ENCODE data around the gene C1orf198. TPM values are rescaled to one million over a fixed set of nuclear protein-coding genes. Genes with fewer than 3 reads are reported as not detected.
A peak's percentile ranks its signal among the peaks of the same experiment; 100 is the strongest.
"Not testable (repeated sequence)": the region's sequence is repeated elsewhere in the genome, so short reads cannot be mapped to it uniquely, and the experiment has no call there.

C1orf198 gene
- total RNA-seq, 1 experiment from 2014 or later = 18.0 TPM

GRCh38 chr1:230860617-230861384 lies 7.5 kb downstream of the C1orf198 start:
- DNase-seq (ENCODE audit: low read depth) = no peak

- no peak for DNase-seq (ENCODE audit: low read depth)
Measured at GRCh38 chr1:230858918-230859729, 9.2 kb downstream of the C1orf198 start.

- no peak for DNase-seq (ENCODE audit: low read depth)
Measured at GRCh38 chr1:230858236-230858820, 10.0 kb downstream of the C1orf198 start.

GRCh38 chr1:230857822-230858221 lies 10.5 kb downstream of the C1orf198 start:
- no peak for DNase-seq (ENCODE audit: low read depth)

- no peak for DNase-seq (ENCODE audit: low read depth)
Measured at GRCh38 chr1:230857077-230857476, 11.2 kb downstream of the C1orf198 start.

- no peak for DNase-seq (ENCODE audit: low read depth)
Measured at GRCh38 chr1:230855886-230856285, 12.4 kb downstream of the C1orf198 start.

GRCh38 chr1:230854423-230854822 lies 13.9 kb downstream of the C1orf198 start:
- no peak for DNase-seq (ENCODE audit: low read depth)

GRCh38 chr1:230853731-230854130 lies 14.6 kb downstream of the C1orf198 start:
- DNase-seq (ENCODE audit: low read depth) = peak; percentile 15

- no peak for DNase-seq (ENCODE audit: low read depth)
Measured at GRCh38 chr1:230852959-230853358, 15.4 kb downstream of the C1orf198 start.

- DNase-seq (ENCODE audit: low read depth) = no peak
Measured at GRCh38 chr1:230851291-230851691, 17.0 kb downstream of the C1orf198 start.

- DNase-seq (ENCODE audit: low read depth) = no peak
Measured at GRCh38 chr1:230850547-230850946, 17.8 kb downstream of the C1orf198 start.

GRCh38 chr1:230849451-230850224 lies 18.7 kb downstream of the C1orf198 start:
- peak; percentile 92 for DNase-seq (ENCODE audit: low read depth)

GRCh38 chr1:230848235-230848634 lies 20.1 kb downstream of the C1orf198 start:
- no peak for DNase-seq (ENCODE audit: low read depth)

GRCh38 chr1:230845184-230845583 lies 23.1 kb downstream of the C1orf198 start:
- DNase-seq (ENCODE audit: low read depth) = not testable (repeated sequence)

GRCh38 chr1:230844561-230844960 lies 23.8 kb downstream of the C1orf198 start:
- DNase-seq (ENCODE audit: low read depth) = no peak

GRCh38 chr1:230843503-230844309 lies 24.6 kb downstream of the C1orf198 start:
- DNase-seq (ENCODE audit: low read depth) = no peak

GRCh38 chr1:230842801-230843200 lies 25.5 kb downstream of the C1orf198 start:
- no peak for DNase-seq (ENCODE audit: low read depth)

- no peak for DNase-seq (ENCODE audit: low read depth)
Measured at GRCh38 chr1:230839173-230839572, 29.1 kb downstream of the C1orf198 start.

- no peak for DNase-seq (ENCODE audit: low read depth)
Measured at GRCh38 chr1:230836793-230837192, 31.5 kb downstream of the C1orf198 start.

GRCh38 chr1:230836347-230836746 lies 32.0 kb downstream of the C1orf198 start:
- DNase-seq (ENCODE audit: low read depth) = no peak

- DNase-seq (ENCODE audit: low read depth) = no peak
Measured at GRCh38 chr1:230834292-230834691, 34.0 kb downstream of the C1orf198 start.
